Measurements from ENCODE around the gene KLHL34.

The KLHL34 gene, protein sequence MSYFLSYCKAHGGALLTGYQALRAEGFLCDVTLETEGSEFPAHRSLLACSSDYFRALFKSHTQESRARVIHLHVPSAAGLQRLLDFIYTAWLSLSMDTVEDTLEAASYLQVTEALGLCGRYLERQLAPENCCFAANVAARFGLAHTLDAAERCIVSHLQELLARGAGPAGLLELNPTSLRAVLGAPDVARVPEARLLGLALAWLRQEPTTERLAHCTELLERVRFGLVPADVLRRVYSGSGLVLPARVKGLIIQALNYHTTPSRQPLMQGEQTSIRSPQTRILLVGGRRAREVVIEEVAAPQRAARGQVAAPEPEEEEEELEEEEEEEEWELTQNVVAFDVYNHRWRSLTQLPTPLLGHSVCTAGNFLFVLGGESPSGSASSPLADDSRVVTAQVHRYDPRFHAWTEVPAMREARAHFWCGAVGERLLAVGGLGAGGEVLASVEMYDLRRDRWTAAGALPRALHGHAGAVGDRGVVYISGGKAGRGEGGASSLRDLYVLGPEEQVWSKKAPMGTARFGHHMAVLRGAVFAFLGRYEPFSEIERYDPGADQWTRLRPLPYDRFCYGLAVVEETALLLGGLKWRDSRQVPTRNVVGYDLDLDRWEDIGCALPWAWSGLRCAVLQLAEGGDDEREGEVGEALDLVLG

DNA sequence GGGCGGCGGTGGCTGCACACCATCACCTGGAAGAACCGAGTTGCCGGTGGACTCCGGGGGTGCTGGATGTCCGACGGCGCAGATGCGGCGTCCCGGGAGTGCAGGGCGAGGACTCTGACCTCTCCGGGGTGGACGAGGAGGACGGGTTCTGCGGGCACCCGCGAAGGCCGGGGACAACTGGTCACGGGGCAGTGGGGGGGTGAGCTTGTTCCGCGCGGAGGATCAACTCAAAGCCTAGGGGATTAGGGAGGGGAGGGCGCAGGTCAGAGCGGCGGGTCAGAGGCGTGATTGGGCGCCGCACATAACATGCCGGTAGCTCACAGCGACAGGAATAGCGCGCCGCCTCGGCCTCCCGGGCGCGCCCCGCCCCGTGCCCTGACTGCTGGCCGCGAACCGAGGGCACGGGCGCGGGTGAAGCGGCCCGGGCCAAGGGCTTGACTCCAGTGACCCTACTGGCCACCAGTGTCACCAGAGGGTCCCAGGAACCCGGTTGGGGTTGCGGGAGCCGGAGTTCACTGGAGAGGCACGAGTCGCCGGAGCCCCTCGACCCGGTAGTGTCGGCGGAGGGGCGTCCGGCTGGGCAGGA, at the start of gene KLHL34:
KLHL34 (minus strand) TSS at position 179 of the 586 bp plus-strand sequence. CDS start 542 bp downstream, outside the sequence.
- TF ChIP-seq, protein P1, sequence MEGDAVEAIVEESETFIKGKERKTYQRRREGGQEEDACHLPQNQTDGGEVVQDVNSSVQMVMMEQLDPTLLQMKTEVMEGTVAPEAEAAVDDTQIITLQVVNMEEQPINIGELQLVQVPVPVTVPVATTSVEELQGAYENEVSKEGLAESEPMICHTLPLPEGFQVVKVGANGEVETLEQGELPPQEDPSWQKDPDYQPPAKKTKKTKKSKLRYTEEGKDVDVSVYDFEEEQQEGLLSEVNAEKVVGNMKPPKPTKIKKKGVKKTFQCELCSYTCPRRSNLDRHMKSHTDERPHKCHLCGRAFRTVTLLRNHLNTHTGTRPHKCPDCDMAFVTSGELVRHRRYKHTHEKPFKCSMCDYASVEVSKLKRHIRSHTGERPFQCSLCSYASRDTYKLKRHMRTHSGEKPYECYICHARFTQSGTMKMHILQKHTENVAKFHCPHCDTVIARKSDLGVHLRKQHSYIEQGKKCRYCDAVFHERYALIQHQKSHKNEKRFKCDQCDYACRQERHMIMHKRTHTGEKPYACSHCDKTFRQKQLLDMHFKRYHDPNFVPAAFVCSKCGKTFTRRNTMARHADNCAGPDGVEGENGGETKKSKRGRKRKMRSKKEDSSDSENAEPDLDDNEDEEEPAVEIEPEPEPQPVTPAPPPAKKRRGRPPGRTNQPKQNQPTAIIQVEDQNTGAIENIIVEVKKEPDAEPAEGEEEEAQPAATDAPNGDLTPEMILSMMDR (IDR thresholded peaks at IDR 0.05; ENCODE audit: low read length, missing control alignments), result no peak
- H3K4me3 ChIP-seq (replicated peaks; ENCODE audit: low read depth, low read length), result no peak within 1 kb of the TSS
- no peak for DNase-seq (ENCODE audit: low read depth)

DNA sequence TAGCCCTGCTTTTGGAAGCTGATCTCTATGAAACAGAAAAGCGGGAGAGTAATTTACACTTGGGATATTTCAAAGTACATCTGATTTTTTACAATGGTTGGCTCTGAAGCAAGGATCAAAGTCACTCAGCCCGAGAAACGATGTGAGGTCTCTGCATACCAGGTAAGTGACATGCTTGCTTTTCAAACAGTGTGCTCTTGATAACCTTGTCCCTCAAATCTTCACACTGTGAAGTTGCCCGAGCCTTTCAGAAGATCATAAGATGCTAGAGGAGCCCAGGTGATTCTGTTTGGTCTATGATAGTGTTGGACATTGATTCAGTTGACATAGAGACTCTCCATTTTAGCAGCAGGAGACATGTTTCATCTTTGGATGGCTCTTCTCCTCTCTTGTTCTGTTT, 47.1 kb upstream of the KLHL34 start:
- TF ChIP-seq, protein P1 (IDR thresholded peaks at IDR 0.05; ENCODE audit: low read length, missing control alignments), result no peak
- DNase-seq (ENCODE audit: low read depth), result no peak
- no peak overlapping the region for H3K4me3 ChIP-seq (replicated peaks; ENCODE audit: low read depth, low read length)

DNA sequence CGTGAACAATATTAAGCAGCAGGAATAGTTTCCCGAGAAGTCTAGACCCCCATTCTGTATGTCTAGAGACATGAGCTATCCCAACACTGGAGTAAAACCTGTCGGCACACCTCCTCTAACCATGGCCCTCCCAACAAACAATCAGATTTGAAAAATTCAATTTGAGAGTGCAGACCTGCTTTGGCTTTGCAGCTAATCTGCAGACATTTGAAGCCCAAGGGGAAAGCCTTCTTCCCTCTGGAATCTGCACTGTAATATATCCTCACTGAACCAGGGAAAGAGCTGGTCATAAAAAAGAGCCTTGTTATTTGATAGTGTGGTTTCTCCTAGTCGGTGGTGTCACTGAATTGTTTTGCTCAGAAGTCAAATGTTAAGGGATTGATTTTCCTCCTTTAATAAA, 44.6 kb upstream of the KLHL34 start:
- TF ChIP-seq, protein P1 (IDR thresholded peaks at IDR 0.05; ENCODE audit: low read length, missing control alignments), result no peak
- H3K4me3 ChIP-seq (replicated peaks; ENCODE audit: low read depth, low read length), result no peak overlapping the region
- no peak for DNase-seq (ENCODE audit: low read depth)

DNA sequence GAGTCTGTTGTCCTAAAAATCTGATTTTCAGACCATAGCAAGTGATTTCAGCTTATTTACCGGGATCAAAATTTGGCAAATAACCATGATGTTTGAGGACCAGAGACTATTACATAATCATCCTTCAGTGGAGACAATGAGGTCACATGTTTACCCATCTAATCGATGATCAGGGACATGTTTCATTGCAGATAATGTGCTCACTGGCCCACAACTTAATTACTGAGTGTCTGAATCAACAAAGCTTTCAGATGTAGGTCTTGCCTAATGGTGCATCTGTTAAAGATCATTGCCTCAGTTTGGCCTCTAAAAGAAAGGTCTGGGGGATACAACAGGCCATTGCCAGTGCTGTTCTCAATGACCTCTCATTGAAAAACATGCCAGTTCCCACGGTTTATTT, 42.8 kb upstream of the KLHL34 start:
- TF ChIP-seq, protein P1 (IDR thresholded peaks at IDR 0.05; ENCODE audit: low read length, missing control alignments), result no peak
- H3K4me3 ChIP-seq (replicated peaks; ENCODE audit: low read depth, low read length), result no peak overlapping the region
- no peak for DNase-seq (ENCODE audit: low read depth)

DNA sequence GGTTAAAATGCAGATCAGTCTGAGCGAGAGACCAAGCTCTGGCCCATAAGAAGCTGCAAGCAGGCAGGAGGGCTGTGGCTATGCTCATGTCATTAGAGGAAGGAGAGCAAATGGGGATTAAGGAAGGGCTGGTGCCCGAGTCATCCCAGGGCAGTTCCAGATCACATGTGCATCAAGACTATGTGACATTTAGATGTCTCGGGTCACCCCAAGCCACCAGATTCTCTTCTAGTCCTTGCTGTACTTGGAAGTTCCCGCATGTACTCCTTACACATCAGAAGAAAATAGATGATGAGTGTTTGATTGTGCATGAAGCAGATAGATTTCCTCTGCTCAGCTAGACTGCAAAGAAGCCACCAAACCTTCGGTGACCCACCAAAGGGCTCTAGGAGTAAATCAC, 42.1 kb upstream of the KLHL34 start:
- no peak overlapping the region for H3K4me3 ChIP-seq (replicated peaks; ENCODE audit: low read depth, low read length)
- no peak for DNase-seq (ENCODE audit: low read depth)
- TF ChIP-seq, protein P1 (IDR thresholded peaks at IDR 0.05; ENCODE audit: low read length, missing control alignments), result no peak

DNA sequence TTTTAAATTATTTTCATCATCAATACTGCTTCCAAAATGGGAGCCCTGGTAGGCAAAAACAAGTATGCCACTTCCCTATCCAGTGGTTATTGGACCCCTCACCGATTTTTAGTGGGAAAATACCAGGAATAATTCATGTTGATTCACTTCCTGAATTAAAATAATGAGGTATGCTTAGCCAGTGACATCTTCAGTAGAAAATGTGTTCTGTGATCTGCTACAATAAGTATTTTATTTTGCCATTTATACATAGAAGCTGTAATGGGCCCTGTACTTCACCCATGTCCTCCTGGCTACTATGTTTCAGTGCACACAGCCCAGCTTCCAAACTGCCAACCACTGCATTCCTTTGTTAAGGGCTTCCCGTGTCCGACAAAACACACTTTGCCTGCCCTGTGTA, 41.0 kb upstream of the KLHL34 start:
- TF ChIP-seq, protein P1 (IDR thresholded peaks at IDR 0.05; ENCODE audit: low read length, missing control alignments), result no peak
- DNase-seq (ENCODE audit: low read depth), result no peak
- no peak overlapping the region for H3K4me3 ChIP-seq (replicated peaks; ENCODE audit: low read depth, low read length)

All from fibroblast of pulmonary artery (primary cell).